Activated CD4-positive, CD25-positive, alpha-beta regulatory T cell treated with anti-CD3 and anti-CD28 coated beads, Interleukin-2, amount 50 U/mL, for 24 hours (primary cell): ENCODE results near the gene FYN.
A peak's percentile ranks its signal among the peaks of the same experiment; 100 is the strongest.
"Not testable (repeated sequence)": the region's sequence is repeated elsewhere in the genome, so short reads cannot be mapped to it uniquely, and the experiment has no call there.

Experiments used
- ATAC-seq, 2 donors: fragments of 150-1000 bp; cut with Tn5 transposase; one replicate each; pipeline ENCODE4 v1.10.0; 2021; ENCODE audit warnings: mild to moderate bottlenecking in 1 of 2, moderate library complexity in 1 of 2

The FYN gene

DNA sequence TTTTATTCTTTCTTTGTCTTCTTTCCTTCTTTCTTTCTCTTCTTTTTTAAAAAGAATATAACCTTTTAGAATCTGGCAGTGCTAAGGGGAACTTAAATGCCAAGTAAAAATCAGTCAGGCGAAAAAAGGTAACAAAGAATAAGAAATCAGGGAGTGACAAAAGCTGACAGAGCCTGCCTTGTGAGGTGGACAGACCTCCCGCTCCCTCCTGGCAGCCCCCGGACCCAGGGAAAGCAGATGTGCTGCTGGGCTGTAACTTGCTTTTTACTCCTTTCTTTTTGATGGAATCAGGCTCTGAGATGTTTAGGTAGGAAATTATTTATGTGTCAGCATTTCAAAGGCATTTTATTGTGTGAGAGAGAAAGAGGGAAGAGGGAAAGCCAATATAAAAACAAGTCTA is 172.1 kb downstream of the FYN start:
- ATAC-seq: no peak

DNA sequence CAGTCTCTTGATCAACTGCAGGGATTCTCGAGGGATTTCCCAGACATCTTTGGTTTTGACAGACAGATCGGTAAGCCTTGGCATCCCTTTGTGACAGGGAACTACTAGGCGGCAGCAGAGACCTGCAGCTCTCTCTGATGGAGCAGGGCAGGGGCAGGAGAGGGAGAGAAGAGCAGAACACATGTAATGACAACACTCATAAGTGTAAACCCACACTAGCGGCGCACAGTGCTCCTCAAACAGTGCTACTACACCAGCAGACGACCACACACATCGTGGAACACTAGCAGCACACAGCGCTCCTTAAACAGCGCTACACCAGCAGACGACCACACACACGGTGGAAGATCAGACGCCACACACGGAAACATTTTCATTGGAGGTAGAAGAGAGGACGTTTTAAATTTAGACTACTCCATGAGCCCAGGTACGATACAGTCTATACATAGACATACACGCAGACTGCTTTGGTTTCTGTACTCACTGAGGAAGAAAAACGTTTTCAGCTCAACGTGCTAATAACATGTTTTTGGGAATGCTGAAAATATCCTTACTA is 173.0 kb downstream of the FYN start:
- ATAC-seq: no peak

DNA sequence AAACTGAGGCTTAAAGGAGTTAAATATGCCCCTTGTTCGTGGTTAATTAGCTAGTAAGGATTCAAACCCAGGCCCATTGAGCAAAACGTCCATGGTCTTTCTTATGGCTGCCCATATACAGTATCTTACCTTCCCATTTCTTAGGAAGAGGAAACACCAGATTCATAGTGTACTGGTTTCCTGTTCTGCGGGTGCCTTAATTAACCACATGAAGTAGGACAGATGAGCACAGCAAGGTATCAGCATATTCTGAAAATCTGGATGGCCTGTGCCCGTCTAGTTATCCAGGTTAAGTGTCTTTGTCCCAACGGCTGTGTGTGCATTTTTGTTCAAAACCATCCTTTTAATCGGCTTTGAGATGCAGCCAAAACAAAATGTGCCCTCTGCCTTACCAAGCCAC is 174.1 kb downstream of the FYN start:
- no peak for ATAC-seq

DNA sequence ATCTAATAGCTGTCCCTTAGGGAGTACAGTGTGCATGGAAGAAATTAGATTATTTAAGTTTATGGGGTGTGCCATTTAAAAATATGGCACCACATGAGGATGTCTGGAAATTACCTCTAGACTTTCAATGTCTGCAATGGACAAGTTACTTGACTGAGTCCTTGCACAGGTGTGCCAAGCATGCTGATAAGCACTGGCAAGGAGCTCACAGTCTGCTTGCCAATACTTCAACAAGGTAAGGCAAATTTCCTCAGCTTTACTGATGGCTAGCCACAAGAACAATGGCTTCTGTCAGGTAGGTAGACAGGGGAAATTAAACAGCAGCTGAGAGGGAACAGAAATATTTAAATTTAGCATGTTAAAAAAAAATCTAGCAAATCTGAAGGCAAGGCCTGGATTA is 176.4 kb downstream of the FYN start:
- ATAC-seq: no peak

DNA sequence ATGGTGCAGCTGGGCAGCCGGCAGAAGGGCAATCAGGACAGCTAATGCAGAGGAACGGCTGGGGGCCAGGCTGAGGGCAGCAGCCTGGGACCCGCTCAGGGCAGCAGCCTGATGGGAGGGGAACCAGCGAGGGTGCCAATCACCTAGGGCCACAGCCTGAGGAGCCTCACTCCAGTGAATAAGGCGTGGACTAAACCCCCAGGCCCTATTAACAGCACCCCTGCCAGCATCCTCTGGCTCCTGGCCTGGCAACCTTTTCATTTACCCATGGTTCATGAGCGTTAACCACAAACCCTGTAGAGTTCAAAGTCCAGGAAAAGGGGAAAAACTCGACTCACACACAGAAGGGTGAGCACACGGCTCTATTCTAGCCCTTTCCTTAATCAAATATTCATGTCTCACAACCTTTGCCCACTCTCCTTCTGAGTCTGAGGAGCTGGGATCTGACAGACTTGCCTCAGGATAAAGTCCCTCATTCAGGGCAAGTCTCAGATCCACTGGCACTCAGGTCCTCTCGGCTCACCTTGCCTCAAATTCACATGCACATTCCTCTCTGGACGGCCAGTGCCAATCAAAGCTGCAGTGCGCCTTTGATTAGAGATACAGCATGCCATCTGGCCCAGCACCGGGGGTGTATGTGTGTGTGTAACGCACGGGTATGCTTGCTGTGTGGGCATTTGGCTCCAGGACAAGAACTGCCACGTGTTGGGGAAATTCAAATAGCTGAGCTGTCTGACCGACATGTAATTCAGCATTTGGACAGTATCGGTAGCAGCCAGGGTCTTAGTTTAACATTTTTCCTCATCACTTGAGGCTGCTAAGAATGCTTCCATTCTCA is 180.7 kb downstream of the FYN start:
- ATAC-seq: no peak

DNA sequence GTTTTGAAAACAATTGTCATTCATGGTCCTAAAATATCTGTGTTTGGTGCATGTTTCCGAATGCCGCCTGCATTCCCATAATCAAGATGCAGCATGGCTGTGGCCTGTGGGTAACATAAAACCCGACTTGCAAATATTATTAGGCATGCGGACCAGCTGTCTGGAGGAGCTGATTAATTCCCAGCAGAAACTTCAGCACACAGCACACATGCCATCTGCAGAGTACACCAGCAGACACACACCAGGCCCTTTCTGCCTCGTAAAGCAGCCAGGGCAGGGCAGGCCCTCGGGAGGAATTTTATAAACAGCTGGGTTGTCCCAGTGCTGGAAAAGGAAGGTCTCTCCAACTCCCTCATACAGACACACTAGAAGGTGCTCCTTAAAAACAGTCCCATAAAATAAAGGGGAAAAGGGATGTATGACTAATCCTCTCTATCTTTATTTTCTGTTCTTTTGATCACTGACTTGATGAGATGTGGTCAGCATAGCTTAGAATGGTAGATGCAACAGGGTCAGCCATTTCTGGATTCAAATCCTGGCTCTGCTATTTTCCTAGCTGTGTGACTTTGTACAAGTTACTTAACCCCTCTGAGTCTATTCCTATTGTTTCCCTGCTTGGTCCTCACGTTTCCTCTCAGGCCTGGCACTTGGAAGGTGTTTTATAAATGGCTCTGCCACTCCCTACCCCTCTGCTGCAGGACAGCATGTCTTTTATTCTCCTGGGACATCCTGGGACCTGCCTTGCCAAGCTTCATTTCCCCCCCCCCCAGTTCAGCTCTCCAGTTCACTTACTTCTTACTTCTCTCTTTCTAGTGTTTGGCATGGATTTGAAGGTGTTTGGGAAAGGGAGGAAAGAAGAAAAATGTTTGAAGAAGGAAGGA is 181.7 kb downstream of the FYN start:
- ATAC-seq: no peak

DNA sequence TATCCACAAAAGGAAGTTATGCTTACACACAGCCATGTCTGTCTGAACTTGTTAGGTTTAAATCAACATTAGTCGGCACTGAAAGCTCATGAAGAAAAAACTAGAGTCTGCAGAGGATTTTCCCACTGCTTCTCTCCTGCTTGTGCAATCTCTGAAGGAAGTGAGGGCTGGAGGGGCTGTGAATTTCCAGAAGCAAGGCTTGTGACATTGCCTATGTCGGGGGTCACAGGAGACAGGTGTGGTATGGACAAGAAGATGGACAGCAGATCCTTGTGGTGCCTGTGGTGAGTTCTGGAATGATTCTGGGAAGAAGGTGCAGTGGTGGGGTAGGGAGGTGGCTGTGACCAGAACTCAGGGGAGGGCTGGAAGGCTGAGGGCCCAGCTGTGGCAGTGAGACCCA is 183.3 kb downstream of the FYN start:
- no peak for ATAC-seq

DNA sequence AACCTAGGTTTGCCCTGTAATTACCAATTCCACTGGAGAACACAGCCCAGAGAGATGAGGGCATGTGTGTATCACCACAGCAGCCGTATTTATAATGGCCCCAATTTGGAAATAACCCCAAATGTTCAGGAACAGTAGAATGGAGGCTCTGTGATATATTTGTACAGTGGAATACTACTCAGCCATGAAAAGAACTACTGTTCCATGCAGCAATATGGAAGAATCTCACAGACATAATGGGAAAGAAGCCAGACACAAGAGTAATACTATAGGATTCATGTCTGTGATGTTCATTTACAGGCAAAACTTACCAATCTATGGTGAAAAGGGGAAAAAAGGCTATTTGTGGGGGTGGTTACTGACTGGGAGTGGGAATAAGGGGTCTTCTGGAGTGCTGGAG is 183.8 kb downstream of the FYN start:
- ATAC-seq: no peak

DNA sequence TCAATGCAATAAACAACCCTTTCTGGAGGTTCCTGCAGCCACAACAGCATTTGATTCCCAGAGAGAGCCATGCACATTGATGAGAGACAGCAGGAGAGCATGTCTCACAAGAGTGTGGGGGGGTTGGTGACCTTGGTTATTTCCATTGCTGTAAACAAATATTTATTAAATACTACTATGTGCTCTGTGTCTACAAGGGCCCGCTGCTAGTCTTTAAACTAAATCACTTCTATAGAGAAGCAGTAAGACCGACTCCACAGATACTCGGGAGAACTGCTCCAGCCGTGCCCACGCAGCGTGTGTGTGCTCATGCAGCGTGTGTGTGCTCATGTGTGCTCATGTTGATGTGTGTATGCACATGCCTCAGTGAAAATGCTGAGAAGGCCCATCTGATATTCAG is 184.9 kb downstream of the FYN start:
- ATAC-seq: no peak

DNA sequence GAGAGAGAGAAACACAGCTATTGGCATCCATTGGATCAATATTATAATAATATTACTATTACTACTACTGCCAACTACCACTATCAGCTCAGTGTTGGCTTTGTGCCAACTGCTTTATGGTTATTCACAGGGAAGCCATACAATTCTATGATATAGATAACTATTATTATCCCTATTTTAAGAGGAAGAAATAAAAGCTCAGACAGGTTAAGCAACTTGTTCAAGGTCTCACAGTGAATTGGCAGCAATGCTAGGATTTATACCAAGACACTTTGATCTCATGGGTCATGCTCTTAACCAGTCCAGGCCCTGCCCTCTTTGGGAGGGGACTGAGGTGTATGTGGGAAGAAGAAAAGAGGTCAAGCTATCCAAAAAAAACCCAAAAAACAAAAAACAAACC is 185.6 kb downstream of the FYN start:
- no peak for ATAC-seq

DNA sequence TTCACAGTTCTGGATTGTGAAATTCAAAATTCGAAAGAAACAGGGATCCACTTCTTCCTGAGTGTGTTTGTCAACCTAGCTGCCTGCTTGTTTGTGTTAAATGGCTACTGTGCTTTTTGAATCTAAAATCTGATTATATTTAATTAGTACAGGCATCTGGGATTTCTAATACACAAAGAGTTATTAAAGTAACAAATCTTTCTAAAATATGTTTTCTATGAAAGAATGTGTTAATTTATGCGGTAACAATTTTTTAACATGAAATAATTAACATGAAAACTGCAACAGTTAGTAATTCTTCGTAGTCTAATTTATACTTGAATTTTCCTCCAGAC is 186.4 kb downstream of the FYN start:
- no peak for ATAC-seq

DNA sequence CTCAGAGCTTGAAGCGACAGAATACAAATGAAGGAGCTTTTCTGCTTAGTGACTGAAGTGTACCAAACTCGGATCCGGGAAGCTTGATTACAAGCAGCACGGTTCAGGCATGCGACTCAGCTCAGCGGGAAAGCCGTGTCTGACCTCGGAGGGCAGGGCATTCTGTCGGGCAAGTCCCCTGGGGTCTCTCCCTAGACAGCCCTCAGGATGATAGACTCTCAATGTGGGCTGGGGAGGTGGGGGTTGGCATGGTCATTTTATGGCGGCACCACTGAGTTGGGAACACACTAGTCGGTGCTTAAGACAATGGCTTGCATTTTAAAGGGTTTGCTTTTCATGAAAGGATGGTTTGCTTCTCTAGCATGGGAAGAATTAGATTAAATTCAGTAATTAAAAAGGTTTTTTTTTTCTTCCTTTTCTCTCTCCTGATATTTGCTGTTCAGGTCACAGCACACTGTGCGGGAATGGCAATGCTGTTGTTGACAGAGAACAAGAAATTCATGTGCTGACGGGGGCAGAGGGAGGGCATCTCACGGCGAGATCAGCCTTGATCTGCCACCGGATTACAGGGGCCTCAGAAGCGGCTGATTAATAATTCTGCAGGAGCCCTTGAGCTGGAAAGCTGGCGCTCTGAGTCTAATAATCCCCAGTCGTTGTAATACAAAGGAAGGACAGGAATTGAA is 186.9 kb downstream of the FYN start:
- no peak for ATAC-seq

DNA sequence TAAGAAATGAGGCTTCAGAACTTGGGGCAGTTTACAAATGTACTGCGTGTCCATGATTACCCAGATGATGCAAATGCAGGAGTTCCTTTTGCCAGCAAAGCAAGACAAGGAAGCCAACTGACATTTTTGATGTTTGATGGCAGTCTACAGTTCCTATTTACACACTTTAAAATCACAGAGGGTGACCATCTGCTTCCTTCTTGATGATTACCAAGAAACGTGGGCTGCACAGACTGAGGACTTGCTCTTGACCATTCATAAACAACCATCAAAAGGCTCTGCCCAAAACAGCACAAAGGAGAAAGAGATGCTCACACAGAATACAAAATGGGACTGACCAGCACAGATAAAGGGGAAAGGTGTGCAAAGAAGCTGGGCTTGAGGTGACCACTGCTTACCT is 187.7 kb downstream of the FYN start:
- ATAC-seq: no peak

DNA sequence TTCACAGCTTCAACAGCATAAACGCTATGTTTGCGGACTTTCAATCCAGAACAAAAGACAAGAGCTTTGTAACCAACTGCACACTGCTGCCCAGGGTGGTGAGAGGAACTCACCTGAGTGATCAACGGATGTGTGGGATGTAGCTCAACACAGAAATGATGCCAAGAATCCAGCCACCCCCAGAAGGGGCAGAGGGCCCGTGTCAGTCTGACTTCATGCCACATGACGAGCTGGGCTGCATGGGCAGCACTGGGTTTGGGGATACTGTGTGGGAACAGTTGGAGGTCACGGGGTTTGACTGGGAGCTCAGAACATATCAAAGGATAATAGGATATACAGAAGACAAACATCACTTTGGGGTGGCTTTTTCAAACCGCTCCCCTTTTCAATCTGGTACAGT is 188.2 kb downstream of the FYN start:
- no peak for ATAC-seq

DNA sequence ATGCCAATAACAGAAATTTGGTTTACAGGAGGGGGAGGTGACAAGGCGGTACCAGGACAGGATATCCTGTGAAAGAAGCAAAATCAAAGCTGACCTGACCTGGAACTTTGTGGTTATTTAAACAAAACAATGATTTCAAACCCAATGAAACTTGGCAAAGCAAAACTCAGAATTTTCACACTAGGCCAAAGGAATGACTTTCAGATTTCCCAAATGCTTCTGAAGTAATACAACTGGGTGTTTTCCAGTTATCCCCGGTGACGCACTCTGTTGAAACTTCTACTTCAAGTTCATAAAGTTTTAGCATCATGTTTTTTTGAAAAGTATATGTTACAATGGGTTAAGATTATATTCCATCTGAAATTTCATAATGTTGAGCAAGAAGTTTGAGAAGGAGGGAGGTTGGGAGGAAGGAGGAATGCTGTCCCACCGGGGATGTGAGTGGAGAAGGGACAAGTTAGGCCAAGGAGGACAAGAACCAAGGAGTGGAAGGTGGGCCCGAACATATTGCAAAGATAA is 189.4 kb downstream of the FYN start:
- ATAC-seq: no peak

DNA sequence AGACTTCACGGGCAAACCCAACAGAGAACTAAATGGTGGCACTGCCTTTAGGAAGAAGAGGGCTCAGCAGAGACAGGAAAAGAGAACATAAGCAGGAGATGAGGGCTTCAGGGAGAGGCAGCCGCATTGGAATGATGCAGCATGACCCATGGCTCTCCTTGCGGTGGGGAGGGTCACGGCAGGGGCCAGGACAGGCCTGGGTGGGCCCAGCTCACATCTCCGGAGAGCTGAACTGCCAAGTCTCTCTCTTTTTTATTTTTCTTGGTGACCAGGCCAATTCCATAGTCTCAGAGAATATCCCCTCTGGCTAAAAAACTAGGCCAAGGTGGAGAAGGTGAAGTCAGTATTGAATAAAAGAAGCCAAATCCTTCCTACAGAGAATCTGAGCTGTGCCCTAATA is 190.1 kb downstream of the FYN start:
- ATAC-seq: no peak

DNA sequence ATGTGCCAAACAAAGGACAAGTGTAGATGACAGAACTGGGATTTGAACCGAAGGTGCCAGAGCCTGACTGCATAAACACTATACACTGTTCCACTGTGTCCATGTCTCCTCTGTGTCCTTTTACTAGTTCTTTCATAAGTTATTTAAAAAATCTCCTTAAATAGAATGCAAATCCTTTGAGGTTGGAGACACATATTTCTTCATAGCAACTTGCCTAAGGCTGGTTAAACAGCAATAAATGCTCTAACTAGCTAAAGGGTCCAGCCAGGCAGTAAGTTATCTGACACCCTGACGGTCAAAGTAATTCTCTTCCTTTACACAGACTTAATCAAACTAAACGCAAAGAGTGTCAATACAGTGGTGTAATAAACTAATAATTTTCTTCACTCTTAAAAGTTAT is 191.4 kb downstream of the FYN start:
- no peak for ATAC-seq

DNA sequence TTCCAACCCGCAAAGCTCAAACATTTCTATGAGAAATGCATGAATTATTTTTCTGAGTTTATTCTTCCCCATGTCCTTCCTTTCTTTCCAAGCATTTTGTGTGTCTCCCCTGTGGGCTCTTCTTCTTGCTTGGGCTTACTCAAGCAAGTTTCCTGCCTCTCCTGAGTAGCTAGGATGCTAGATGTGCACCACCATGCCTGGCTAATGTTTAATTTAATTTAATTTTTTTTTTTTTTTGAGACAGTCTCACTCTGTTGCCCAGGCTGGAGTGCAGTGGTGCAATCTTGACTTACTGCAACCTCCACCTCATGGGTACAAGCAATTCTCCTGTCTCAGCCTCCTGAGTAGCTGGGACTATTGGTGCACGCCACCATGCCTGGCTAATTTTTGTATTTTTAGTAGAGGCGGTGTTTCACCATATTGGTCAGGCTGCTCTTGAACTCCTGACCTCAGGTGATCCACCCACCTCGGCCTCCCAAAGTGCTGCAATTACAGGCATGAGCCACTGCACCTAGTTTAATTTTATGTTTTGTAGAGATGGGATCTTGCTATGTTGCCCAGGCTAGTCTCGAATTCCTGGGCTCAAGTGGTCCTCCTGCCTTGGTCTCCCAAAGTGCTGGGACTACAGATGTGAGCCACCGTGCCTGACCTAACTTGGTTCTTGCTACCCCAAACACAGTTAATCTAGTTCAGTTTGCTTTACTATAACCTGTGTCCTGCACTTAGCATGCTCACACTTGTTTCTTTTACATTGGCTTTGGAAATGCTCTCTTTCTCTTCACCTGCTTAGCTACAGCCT is 192.2 kb downstream of the FYN start:
- ATAC-seq: not testable (repeated sequence)

DNA sequence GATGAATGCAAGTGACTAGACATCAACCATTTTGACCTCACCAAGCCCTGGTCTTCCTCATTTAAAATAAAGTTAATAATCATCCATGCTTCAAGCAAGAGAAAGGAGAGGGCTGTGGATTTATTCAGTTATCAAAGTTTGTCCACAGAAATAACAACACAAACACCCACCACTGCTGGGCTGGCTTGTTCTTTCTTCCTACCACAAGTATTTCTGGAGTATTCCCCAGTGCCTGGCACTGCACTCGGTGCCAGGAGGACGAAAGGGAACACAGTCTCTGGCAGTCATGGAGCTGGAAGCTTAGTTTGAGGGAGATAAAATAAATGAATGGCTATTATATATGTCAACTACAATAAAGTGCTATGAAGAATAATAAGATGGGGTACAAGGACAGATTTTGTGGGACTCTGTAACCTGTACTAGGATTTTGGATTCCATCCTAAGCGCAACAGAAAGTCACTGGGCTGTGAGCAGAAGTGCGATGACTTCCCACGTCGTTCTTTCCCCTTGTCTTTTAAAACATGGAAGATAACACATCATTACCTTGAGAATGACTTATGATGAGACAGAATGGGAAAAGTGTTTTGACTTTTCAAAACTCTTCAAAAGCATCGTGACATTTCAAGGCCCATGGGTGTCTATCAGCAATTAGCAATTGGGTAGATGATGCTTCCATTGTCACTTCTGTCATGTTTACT is 193.1 kb downstream of the FYN start:
- peak in 1 of 2 donors; percentile 41 for ATAC-seq

DNA sequence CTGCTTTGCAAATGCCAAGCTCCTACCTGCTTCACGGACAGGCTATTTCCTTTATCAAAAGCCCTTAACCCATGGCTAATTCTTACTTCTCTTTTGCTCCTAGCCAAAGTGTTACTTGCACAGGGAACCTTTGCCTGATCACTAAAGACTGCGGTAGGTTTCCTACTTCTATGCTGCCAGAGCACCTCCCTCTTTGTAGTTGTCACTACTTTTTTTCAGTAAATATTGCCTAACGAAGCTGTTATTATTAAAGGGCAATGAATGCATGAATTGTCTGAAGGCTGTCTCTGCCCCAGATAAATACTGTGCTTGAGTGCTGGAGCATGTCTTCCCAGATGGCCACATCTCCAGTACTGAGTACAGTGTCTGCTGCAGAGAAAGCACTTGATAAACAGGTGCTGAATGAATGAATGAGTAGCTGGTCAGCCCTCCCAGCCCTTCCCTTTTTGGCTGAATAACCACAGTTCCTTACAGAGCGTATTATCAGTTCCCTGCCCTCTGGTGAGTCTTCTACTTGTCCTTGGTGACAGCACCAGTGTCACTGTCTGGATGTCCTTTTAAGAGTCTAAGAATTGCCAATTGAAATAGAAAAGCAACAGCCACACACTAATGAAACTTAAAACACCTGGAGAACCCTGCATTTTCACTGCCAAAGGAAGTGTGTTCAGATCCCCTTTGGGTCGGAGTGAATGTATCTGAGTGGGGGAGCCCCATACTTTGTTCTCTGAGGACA is 194.0 kb downstream of the FYN start:
- ATAC-seq: no peak
